C1 segment of cervical spinal cord (tissue), 14 donors: ENCODE results near the gene FBXO2.

Source experiments
- DNase-seq, 14 donors: peaks; one replicate each; lab custom pipeline; 2025; lab: John Stamatoyannopoulos, UW

The FBXO2 gene

GRCh38 chr1:11653101-11653860 lies 948 bp downstream of the FBXO2 start:
- DNase-seq: peak in 5 of 14 donors; percentile 11 to 61 (median 22)

- no peak for DNase-seq
These were observed 1.9 kb downstream of the FBXO2 start for GRCh38 chr1:11652203-11652780.

GRCh38 chr1:11651017-11651416 lies 3.2 kb downstream of the FBXO2 start:
- DNase-seq: no peak

GRCh38 chr1:11650331-11650991 lies 3.8 kb downstream of the FBXO2 start:
- DNase-seq: peak in 12 of 14 donors; percentile 10 to 77 (median 46)

GRCh38 chr1:11649624-11650330 lies 4.5 kb downstream of the FBXO2 start:
- peak in 1 of 14 donors; percentile 37 for DNase-seq

- DNase-seq: no peak
These were observed 5.0 kb downstream of the FBXO2 start for GRCh38 chr1:11649237-11649623.

GRCh38 chr1:11648732-11649158 lies 5.5 kb downstream of the FBXO2 start:
- DNase-seq: peak in 7 of 14 donors; percentile 18 to 68 (median 44)

- peak in 13 of 14 donors; percentile 45 to 95 (median 86) for DNase-seq
These were observed 6.2 kb downstream of the FBXO2 start for GRCh38 chr1:11648039-11648438.

GRCh38 chr1:11647333-11647732 lies 6.9 kb downstream of the FBXO2 start:
- no peak for DNase-seq

- peak in 1 of 14 donors; percentile 13 for DNase-seq
These were observed 7.9 kb downstream of the FBXO2 start for GRCh38 chr1:11646317-11646716.

- DNase-seq: peak in 12 of 14 donors; percentile 9 to 73 (median 55)
These were observed 8.5 kb downstream of the FBXO2 start for GRCh38 chr1:11645670-11646265.

- no peak for DNase-seq
These were observed 9.0 kb downstream of the FBXO2 start for GRCh38 chr1:11645270-11645669.

GRCh38 chr1:11643782-11644181 lies 10.4 kb downstream of the FBXO2 start:
- DNase-seq: no peak

GRCh38 chr1:11642418-11643017 lies 11.7 kb downstream of the FBXO2 start:
- DNase-seq: peak in 11 of 14 donors; percentile 10 to 56 (median 19)

- no peak for DNase-seq
These were observed 12.4 kb downstream of the FBXO2 start for GRCh38 chr1:11641776-11642305.

GRCh38 chr1:11640944-11641343 lies 13.3 kb downstream of the FBXO2 start:
- no peak for DNase-seq

GRCh38 chr1:11640101-11640500 lies 14.1 kb downstream of the FBXO2 start:
- no peak for DNase-seq

- DNase-seq: no peak
These were observed 14.9 kb downstream of the FBXO2 start for GRCh38 chr1:11639372-11639771.

GRCh38 chr1:11638121-11638520 lies 16.1 kb downstream of the FBXO2 start:
- DNase-seq: no peak

- no peak for DNase-seq
These were observed 19.6 kb downstream of the FBXO2 start for GRCh38 chr1:11634365-11635192.
